ENCODE measurements around the gene ERICH4.

Gene ERICH4

DNA sequence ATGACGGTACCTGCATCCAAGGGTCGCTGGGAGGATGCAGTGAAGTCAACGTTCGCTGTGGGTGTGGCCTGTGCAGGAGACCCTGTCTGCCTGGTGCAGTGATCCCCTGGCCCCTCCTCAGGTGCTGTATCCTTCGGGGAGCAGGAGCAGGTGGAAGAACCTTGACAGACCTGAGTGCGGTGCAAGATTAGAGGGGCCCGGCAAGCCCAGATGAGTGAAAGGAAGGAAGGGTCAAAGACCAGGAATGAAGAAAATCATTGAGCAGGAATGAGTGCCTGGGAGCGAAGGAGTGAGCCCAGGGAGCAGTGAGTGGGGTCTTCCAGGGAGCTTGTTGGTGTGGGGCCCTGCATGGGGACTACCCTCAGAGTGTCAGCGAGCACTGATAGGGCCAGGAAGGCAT, 28.5 kb upstream of the ERICH4 start:
- no CpG with 5 or more reads among the region's 9 CpGs for WGBS (ENCODE audit: extremely low coverage, insufficient coverage, insufficient read length)
- no peak overlapping the region for H3K27ac ChIP-seq (ENCODE audit: low read depth, low read length)

DNA sequence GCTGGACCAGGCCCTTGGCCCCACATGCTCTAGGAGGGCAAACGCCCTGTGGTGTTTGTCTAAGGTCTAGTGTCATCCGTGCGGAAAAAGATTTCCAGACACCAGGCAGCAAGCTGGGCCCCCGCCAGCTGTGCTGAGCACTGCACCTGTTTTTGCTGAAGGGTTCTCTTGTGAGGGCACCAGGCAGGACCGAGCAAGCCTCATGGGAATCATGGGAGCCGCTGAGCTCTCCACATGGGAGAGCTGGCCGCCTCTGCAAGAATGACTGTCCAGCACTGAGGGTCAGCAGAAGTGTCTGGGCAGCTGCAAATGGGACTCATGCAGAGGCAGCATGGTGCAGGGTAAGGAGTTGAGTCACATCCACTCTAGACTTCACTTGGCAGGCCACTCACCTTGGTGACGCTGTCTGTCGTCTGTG, 27.8 kb upstream of the ERICH4 start:
- no peak overlapping the region for H2AFZ ChIP-seq (ENCODE audit: insufficient read depth, low read length, poor library complexity)
- WGBS (ENCODE audit: extremely low coverage, insufficient coverage, insufficient read length), result no CpG with 5 or more reads among the region's 9 CpGs
- H3K23ac ChIP-seq (ENCODE audit: low read length), result no peak overlapping the region

More for the DNA sequence above, 28.5 kb upstream of the ERICH4 start:
- Histone ChIP-seq H4K91ac (ENCODE audit: low read depth, low read length) (no peak overlapping the region), H2BK120ac (ENCODE audit: insufficient read depth, low read length, poor library complexity) (no peak overlapping the region), H3K36me3 (ENCODE audit: control insufficient read depth in 1 of 2, insufficient read depth in 2 of 2, low read length in 2 of 2) (peaks cover 26 to 28% of the 10 kb centered on the region in 2 experiments), H3K4me1 (ENCODE audit: control insufficient read depth in 1 of 2, insufficient read depth in 2 of 2, low read length in 2 of 2) (peaks cover 0 to 3% of the 10 kb centered on the region in 2 experiments), H3K4me2 (ENCODE audit: low read length) (no peak overlapping the region), H3K9ac (ENCODE audit: low read length) (no peak overlapping the region), H3K4ac (ENCODE audit: low read depth, low read length) (no peak overlapping the region), H2AK5ac (ENCODE audit: low read length) (no peak overlapping the region), H3K4me3 (ENCODE audit: low read depth, low read length) (no peak overlapping the region), H3K23ac (ENCODE audit: low read length) (no peak overlapping the region), H4K12ac (ENCODE audit: low read depth, low read length) (no peak overlapping the region), H3K79me2 (ENCODE audit: control insufficient read depth, insufficient read depth, low read length, poor library complexity) (no peaks in the 10 kb centered on the region), H2BK12ac (ENCODE audit: low read length) (no peak overlapping the region), H3K79me1 (ENCODE audit: low read length) (no peaks in the 10 kb centered on the region), H3K18ac (ENCODE audit: low read length) (no peak overlapping the region), H2BK5ac (ENCODE audit: low read depth, low read length, poor library complexity) (no peak overlapping the region), H4K8ac (ENCODE audit: low read depth, low read length) (no peak overlapping the region), H3K9me3 (ENCODE audit: insufficient read depth, low read depth, low read length) (peaks cover 3% of the 10 kb centered on the region), H2AFZ (ENCODE audit: insufficient read depth, low read length, poor library complexity) (no peak overlapping the region), H3K27me3 (ENCODE audit: insufficient read depth, low read length) (no peaks in the 10 kb centered on the region), H3K14ac (ENCODE audit: low read length) (no peak overlapping the region)
- no peak for DNase-seq

DNA sequence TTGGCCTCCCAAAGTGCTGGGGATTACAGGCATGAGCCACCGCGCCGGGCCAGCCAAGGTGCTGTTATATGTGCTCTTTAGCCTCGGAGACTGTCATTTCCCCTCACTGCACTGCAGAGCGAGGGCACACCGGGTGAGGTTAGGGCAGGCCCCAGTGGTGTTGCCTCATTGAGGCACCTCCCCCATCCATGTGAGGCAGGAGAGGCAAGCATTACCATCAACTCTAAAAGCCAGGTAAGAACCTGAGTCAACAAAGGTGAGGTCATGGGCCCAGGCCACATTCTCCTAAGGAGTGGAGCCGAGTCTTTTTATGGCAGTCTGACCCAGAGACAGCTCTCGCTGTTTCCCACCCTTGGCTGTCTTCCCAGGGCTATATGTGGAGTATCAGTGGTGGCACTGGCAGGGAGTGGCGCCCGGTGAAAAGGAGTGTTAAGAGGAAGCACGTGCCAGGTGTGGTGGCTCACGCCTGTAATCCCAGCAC, 26.7 kb upstream of the ERICH4 start:
- no peak overlapping the region for H4K12ac ChIP-seq (ENCODE audit: low read depth, low read length)
- H3K9me3 ChIP-seq (ENCODE audit: insufficient read depth, low read depth, low read length), result peaks cover 3% of the 10 kb centered on the region
- WGBS (ENCODE audit: extremely low coverage, insufficient coverage, insufficient read length), result no CpG with 5 or more reads among the region's 12 CpGs
- no peak overlapping the region for H3K27ac ChIP-seq (ENCODE audit: low read depth, low read length)
- H2BK12ac ChIP-seq (ENCODE audit: low read length), result no peak overlapping the region
- H3K79me2 ChIP-seq (ENCODE audit: control insufficient read depth, insufficient read depth, low read length, poor library complexity), result no peaks in the 10 kb centered on the region
- no peak overlapping the region for H3K9ac ChIP-seq (ENCODE audit: low read length)
- no peak overlapping the region for H3K18ac ChIP-seq (ENCODE audit: low read length)
- no peak overlapping the region for H2AFZ ChIP-seq (ENCODE audit: insufficient read depth, low read length, poor library complexity)
- H3K79me1 ChIP-seq (ENCODE audit: low read length), result no peaks in the 10 kb centered on the region
- no peak overlapping the region for H3K4ac ChIP-seq (ENCODE audit: low read depth, low read length)
- no peaks in the 10 kb centered on the region for H3K4me1 ChIP-seq (ENCODE audit: control insufficient read depth in 1 of 2, insufficient read depth in 2 of 2, low read length in 2 of 2)
- no peak overlapping the region for H4K8ac ChIP-seq (ENCODE audit: low read depth, low read length)
- H2BK120ac ChIP-seq (ENCODE audit: insufficient read depth, low read length, poor library complexity), result no peak overlapping the region
- H2BK5ac ChIP-seq (ENCODE audit: low read depth, low read length, poor library complexity), result no peak overlapping the region
- no peak overlapping the region for H3K4me3 ChIP-seq (ENCODE audit: low read depth, low read length)
- no peak overlapping the region for H2AK5ac ChIP-seq (ENCODE audit: low read length)
- H3K36me3 ChIP-seq (ENCODE audit: control insufficient read depth in 1 of 2, insufficient read depth in 2 of 2, low read length in 2 of 2), result peaks cover 28 to 34% of the 10 kb centered on the region in 2 experiments
- H4K91ac ChIP-seq (ENCODE audit: low read depth, low read length), result no peak overlapping the region
- DNase-seq, result no peak
- H3K4me2 ChIP-seq (ENCODE audit: low read length), result no peak overlapping the region
- H3K27me3 ChIP-seq (ENCODE audit: insufficient read depth, low read length), result no peaks in the 10 kb centered on the region
- H3K14ac ChIP-seq (ENCODE audit: low read length), result no peak overlapping the region
- H3K23ac ChIP-seq (ENCODE audit: low read length), result no peak overlapping the region

More for the DNA sequence above, 27.8 kb upstream of the ERICH4 start:
- Histone ChIP-seq H4K8ac (ENCODE audit: low read depth, low read length) (no peak overlapping the region), H3K79me2 (ENCODE audit: control insufficient read depth, insufficient read depth, low read length, poor library complexity) (no peaks in the 10 kb centered on the region), H3K27me3 (ENCODE audit: insufficient read depth, low read length) (no peaks in the 10 kb centered on the region), H2BK120ac (ENCODE audit: insufficient read depth, low read length, poor library complexity) (no peak overlapping the region), H3K79me1 (ENCODE audit: low read length) (no peaks in the 10 kb centered on the region), H2AK5ac (ENCODE audit: low read length) (no peak overlapping the region), H2BK5ac (ENCODE audit: low read depth, low read length, poor library complexity) (no peak overlapping the region), H3K36me3 (ENCODE audit: control insufficient read depth in 1 of 2, insufficient read depth in 2 of 2, low read length in 2 of 2) (peaks cover 28 to 30% of the 10 kb centered on the region in 2 experiments), H3K9me3 (ENCODE audit: insufficient read depth, low read depth, low read length) (peaks cover 3% of the 10 kb centered on the region), H3K4ac (ENCODE audit: low read depth, low read length) (no peak overlapping the region), H4K91ac (ENCODE audit: low read depth, low read length) (no peak overlapping the region), H3K27ac (ENCODE audit: low read depth, low read length) (no peak overlapping the region), H3K4me2 (ENCODE audit: low read length) (no peak overlapping the region), H3K9ac (ENCODE audit: low read length) (no peak overlapping the region), H3K14ac (ENCODE audit: low read length) (no peak overlapping the region), H4K12ac (ENCODE audit: low read depth, low read length) (no peak overlapping the region), H3K4me3 (ENCODE audit: low read depth, low read length) (no peak overlapping the region), H2BK12ac (ENCODE audit: low read length) (no peak overlapping the region), H3K18ac (ENCODE audit: low read length) (no peak overlapping the region), H3K4me1 (ENCODE audit: control insufficient read depth in 1 of 2, insufficient read depth in 2 of 2, low read length in 2 of 2) (no peaks in the 10 kb centered on the region)
- DNase-seq, result no peak

DNA sequence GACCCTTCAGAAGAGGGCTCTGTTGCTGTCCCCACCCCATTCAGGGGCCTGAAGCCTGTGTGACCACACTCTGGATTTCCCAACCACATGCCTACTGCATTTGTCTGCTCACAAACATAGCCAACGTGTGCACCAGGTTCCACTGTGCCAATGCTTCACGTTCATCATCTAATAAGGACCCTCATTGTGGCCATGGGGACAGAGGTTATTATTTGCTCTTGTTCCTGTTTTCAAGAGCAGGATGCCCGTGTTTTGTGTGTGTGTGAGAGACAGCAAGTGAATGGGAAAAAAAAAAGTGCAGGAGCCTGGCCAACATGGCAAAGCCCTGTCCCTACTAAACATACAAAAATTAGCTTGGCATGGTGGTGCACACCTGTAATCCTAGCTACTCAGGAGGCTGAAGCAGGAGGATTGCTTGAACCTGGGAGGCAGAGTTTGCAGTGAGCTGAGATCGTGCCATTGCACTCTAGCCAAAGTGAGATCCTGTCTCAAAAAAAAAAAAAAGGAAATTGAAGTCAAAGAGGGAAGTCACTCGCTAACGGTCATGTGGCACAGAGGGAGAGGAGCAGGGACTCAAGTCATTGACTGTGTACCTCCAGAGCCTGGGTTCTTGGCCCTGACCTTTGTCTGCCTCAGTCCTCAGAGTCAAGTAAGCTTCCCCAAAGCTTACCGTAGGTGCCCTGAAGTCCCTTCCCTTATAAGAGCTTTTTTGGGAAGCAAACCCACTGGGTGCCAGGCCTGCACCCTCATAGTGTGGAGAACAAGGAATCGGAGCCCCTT, 22.7 kb upstream of the ERICH4 start:
- Histone ChIP-seq H2BK12ac (ENCODE audit: low read length) (no peak overlapping the region), H3K9me3 (ENCODE audit: insufficient read depth, low read depth, low read length) (peaks cover 3% of the 10 kb centered on the region), H2AK5ac (ENCODE audit: low read length) (no peak overlapping the region), H3K4me3 (ENCODE audit: low read depth, low read length) (no peak overlapping the region), H4K91ac (ENCODE audit: low read depth, low read length) (no peak overlapping the region), H3K14ac (ENCODE audit: low read length) (no peak overlapping the region), H3K18ac (ENCODE audit: low read length) (no peak overlapping the region), H3K36me3 (ENCODE audit: control insufficient read depth in 1 of 2, insufficient read depth in 2 of 2, low read length in 2 of 2) (peaks cover 32 to 40% of the 10 kb centered on the region in 2 experiments), H3K79me2 (ENCODE audit: control insufficient read depth, insufficient read depth, low read length, poor library complexity) (no peaks in the 10 kb centered on the region), H4K8ac (ENCODE audit: low read depth, low read length) (no peak overlapping the region), H2BK120ac (ENCODE audit: insufficient read depth, low read length, poor library complexity) (no peak overlapping the region), H3K4ac (ENCODE audit: low read depth, low read length) (no peak overlapping the region), H2BK5ac (ENCODE audit: low read depth, low read length, poor library complexity) (no peak overlapping the region), H3K79me1 (ENCODE audit: low read length) (no peaks in the 10 kb centered on the region), H3K27me3 (ENCODE audit: insufficient read depth, low read length) (no peaks in the 10 kb centered on the region), H3K4me2 (ENCODE audit: low read length) (no peak overlapping the region), H4K12ac (ENCODE audit: low read depth, low read length) (no peak overlapping the region), H2AFZ (ENCODE audit: insufficient read depth, low read length, poor library complexity) (no peak overlapping the region), H3K9ac (ENCODE audit: low read length) (no peak overlapping the region), H3K27ac (ENCODE audit: low read depth, low read length) (no peak overlapping the region), H3K4me1 (ENCODE audit: control insufficient read depth in 1 of 2, insufficient read depth in 2 of 2, low read length in 2 of 2) (no peaks in the 10 kb centered on the region), H3K23ac (ENCODE audit: low read length) (no peak overlapping the region)
- no CpG with 5 or more reads among the region's 8 CpGs for WGBS (ENCODE audit: extremely low coverage, insufficient coverage, insufficient read length)
- peak in 1 of 2 donors; percentile 13 for DNase-seq

Measured in trophoblast cell (in vitro differentiated cells and primary cell).